Measurements from ENCODE around the gene CLEC4C. TPM values are rescaled to one million over a fixed set of nuclear protein-coding genes. Genes with fewer than 3 reads are reported as not detected.
A peak's percentile ranks its signal among the peaks of the same experiment; 100 is the strongest.

The CLEC4C gene
- total and polyA plus RNA-seq, 2 experiments from 2014 or later: not detected

- TF ChIP-seq ZNF462 (CRISPR knock-in tag; IDR thresholded peaks at IDR 0.05) (no peak), EZH2phosphoT487 (IDR thresholded peaks at IDR 0.05; ENCODE audit: unreplicated experiment) (no peak), CTCF (conservative IDR thresholded peaks at IDR 0.05; ENCODE audit: low read depth in 2 of 2) (no peak), STAT1 (IDR thresholded peaks at IDR 0.05; ENCODE audit: unreplicated experiment) (no peak), CREB1 (CRISPR knock-in tag; IDR thresholded peaks at IDR 0.05; ENCODE audit: low read depth) (no peak), NANOG (IDR thresholded peaks at IDR 0.05; ENCODE audit: borderline replicate concordance) (no peak)
These were observed 53.4 kb downstream of the CLEC4C start (continued) for GRCh38 chr12:7693793-7694192.

- Mint-ChIP-seq H3K36me3 (ENCODE audit: low read depth) (0 out of 3 replicates have a peak, but pooled peaks cover 3% of the 10 kb centered on the region), H3K4me1 (peaks cover 19% of the 10 kb centered on the region), H3K9me3 (peaks cover 2% of the 10 kb centered on the region; the same call in 1 of the 3 replicates), H3K27ac (no peak overlapping the region), H3K4me3 (no peak overlapping the region), H3K27me3 (ENCODE audit: insufficient read depth, low read depth, poor library complexity) (peaks cover 4% of the 10 kb centered on the region)
- 0 out of 2 replicates have a peak overlapping the region, but pooled peaks have one; percentile 20 for H3K27ac ChIP-seq (ENCODE audit: low read depth)
- H3K36me3 ChIP-seq (ENCODE audit: insufficient read depth): no peaks in the 10 kb centered on the region; the same call in 1 of the 2 replicates
- H4K20me1 ChIP-seq (replicated peaks; ENCODE audit: insufficient read depth): no peaks in the 10 kb centered on the region
- H3K79me2 ChIP-seq (replicated peaks; ENCODE audit: insufficient read depth): no peaks in the 10 kb centered on the region
- peaks cover 14% of the 10 kb centered on the region for H3K4me1 ChIP-seq (ENCODE audit: insufficient read depth)
- H3F3A ChIP-seq (replicated peaks; ENCODE audit: low read depth): peaks cover 14% of the 10 kb centered on the region; the same call in 1 of the 2 replicates
- ATAC-seq (peak; percentile 71), DNase-seq (ENCODE audit: low spot score) (no peak)
- no peaks in the 10 kb centered on the region for H3K27me3 ChIP-seq (ENCODE audit: insufficient read depth)
- H3K9me2 ChIP-seq (ENCODE audit: insufficient read depth): no peaks in the 10 kb centered on the region
- H3K4me3 ChIP-seq: no peak overlapping the region
- peak overlapping the region; percentile 8; the same call in 1 of the 2 replicates for H3K4me2 ChIP-seq
- peak overlapping the region; percentile 0; the same call in 1 of the 2 replicates for H2AFZ ChIP-seq
- no peak for TF ChIP-seq ZNF331 (CRISPR knock-in tag; IDR thresholded peaks at IDR 0.05; ENCODE audit: low read depth)
- TF ChIP-seq ETS1 (IDR thresholded peaks at IDR 0.05): no peak
- TF ChIP-seq STAT1 (IDR thresholded peaks at IDR 0.05; ENCODE audit: unreplicated experiment): no peak
- no peak for TF ChIP-seq JUNB (IDR thresholded peaks at IDR 0.05; ENCODE audit: unreplicated experiment)
- no peak for TF ChIP-seq CREB1 (CRISPR knock-in tag; IDR thresholded peaks at IDR 0.05; ENCODE audit: low read depth)
- no peak for TF ChIP-seq CTCF (conservative IDR thresholded peaks at IDR 0.05; ENCODE audit: low read depth in 2 of 2)
These were observed 65.6 kb downstream of the CLEC4C start for GRCh38 chr12:7681535-7681934.
